Right cardiac atrium (tissue), 5 donors: ENCODE results near the gene ST8SIA6. TPM values are rescaled to one million over a fixed set of nuclear protein-coding genes. Genes with fewer than 3 reads are reported as not detected.
A peak's percentile ranks its signal among the peaks of the same experiment; 100 is the strongest.
"Not testable (repeated sequence)": the region's sequence is repeated elsewhere in the genome, so short reads cannot be mapped to it uniquely, and the experiment has no call there.

ENCODE experiments used
- ATAC-seq, 2 donors: fragments of 200-7000 bp; cut with Tn5 transposase; one replicate each; pipeline versions ENCODE4 v1.8.0 to v1.9.1; 2020; ENCODE audit warnings: moderate library complexity in 2 of 2, mild to moderate bottlenecking in 1 of 2
- DNase-seq, 3 donors: peaks; one replicate each; pipeline ENCODE4 v3.0.0-alpha.2; 2020
- H3K27ac ChIP-seq: one replicate; pipeline ENCODE4 v1.5.1; 2013; ENCODE audit warnings: mild to moderate bottlenecking, low read length, control low read depth, moderate library complexity
- H3K27me3 ChIP-seq: one replicate; pipeline ENCODE4 v1.6.1; 2013; ENCODE audit not compliant: control insufficient read depth, insufficient read depth
- H3K4me1 ChIP-seq: one replicate; pipeline ENCODE4 v1.6.1; 2013; ENCODE audit warnings: low read length; ENCODE audit not compliant: control insufficient read depth, insufficient read depth
- H3K4me3 ChIP-seq: one replicate; pipeline ENCODE4 v1.5.1; 2013; ENCODE audit warnings: low read length, control low read depth
- H3K9me3 ChIP-seq: one replicate; pipeline ENCODE4 v1.6.1; 2013; ENCODE audit warnings: low read length; ENCODE audit not compliant: control insufficient read depth
- WGBS: extraction: QIAGEN DNeasy Blood & Tissue Kit; methylation state at CpG from one replicate; pipeline ENCODE4 v1.1.7; 2013; 5-methylcytosine and 5-hydroxymethylcytosine counted together
- intact Hi-C, 4 donors: fragments of 100-400 bp; cut with DNase I; formaldehyde crosslinking; loops; one replicate each; pipeline versions ENCODE4 v1.11.0 to v1.14.0; 2022 to 2023
- long read RNA-seq, 4 donors: library from polyadenylated mRNA; unstranded; transcript quantifications; one replicate each; pipeline ENCODE4 v2.0.0, GENCODE V29; 2020 to 2021
- polyA plus RNA-seq: library from polyadenylated mRNA; stranded (reverse); fragments of 200-250 nt; gene quantifications from one replicate; pipeline ENCODE4 v1.2.3, GENCODE V29; 2013
- total RNA-seq, 4 donors: library from RNA; stranded (reverse); fragmentation: NEBNext Ultra II Directional; extraction: Animal tissue kit (Norgen Biotek cat#: 25700); gene quantifications; one replicate each; pipeline ENCODE4 v1.2.1, GENCODE V29; 2021
- donor health status: healthy with polysubstance abuse.
- donor health status: DM: no; HTN: yes; CAD: no.
- donor health status: DM: no; HTN: no; CAD: no.
- donor health status: DM: no; HTN: yes; CAD: no; lungs with severe emphysema.
- donor health status: DM: yes; HTN: yes; CAD: no.

Gene ST8SIA6
- total RNA-seq = 10 to 100 TPM in 3 of 4 donors, 1 to 10 TPM in 1; 9.2 to 20.0 (median 15.0) TPM
- polyA plus RNA-seq = 1.7 TPM
- long read RNA-seq, donor 1, partial matches to known transcripts = 6 of 21 reads
- long read RNA-seq, donor 1, other reads (novel, unspliced or antisense) = 12 of 21 reads
- long read RNA-seq, donor 2, partial matches to known transcripts = 0 of 2 reads
- long read RNA-seq, donor 2, other reads (novel, unspliced or antisense) = 2 of 2 reads
- long read RNA-seq, donor 3, partial matches to known transcripts = 2 of 6 reads
- long read RNA-seq, donor 3, other reads (novel, unspliced or antisense) = 4 of 6 reads
- long read RNA-seq, donor 4, partial matches to known transcripts = 0 of 4 reads
- long read RNA-seq, donor 4, other reads (novel, unspliced or antisense) = 4 of 4 reads

GRCh38 chr10:17454161-17455014, at the start of gene ST8SIA6:
Gene ST8SIA6, minus strand, starts transcription at chr10:17454595. Its CDS starts 340 bp downstream, at chr10:17454255.
- no peaks in the 10 kb centered on the region for H3K4me1 ChIP-seq
- WGBS = 3% methylated on average over 91 of the region's 91 CpGs
- ATAC-seq (peak; percentile 71 to 81), DNase-seq (peak; percentile 63 to 84 (median 84))
- intact Hi-C loops = no loop called here
- peaks cover 2% of the 10 kb centered on the region for H3K9me3 ChIP-seq
- H3K27ac ChIP-seq = peak within 1 kb of the TSS; percentile 75
- H3K27me3 ChIP-seq = no peaks in the 10 kb centered on the region
- peak within 1 kb of the TSS; percentile 87 for H3K4me3 ChIP-seq

GRCh38 chr10:17503795-17504194, 49.4 kb upstream of the ST8SIA6 start:
- Histone ChIP-seq H3K27me3 (no peaks in the 10 kb centered on the region), H3K4me3 (no peak overlapping the region), H3K4me1 (no peaks in the 10 kb centered on the region), H3K9me3 (no peaks in the 10 kb centered on the region), H3K27ac (no peak overlapping the region)
- DNase-seq (no peak), ATAC-seq (no peak)
- intact Hi-C loops = no loop called here
- 72% methylated on average over 7 of the region's 7 CpGs for WGBS

- Histone ChIP-seq H3K4me3 (no peak overlapping the region), H3K9me3 (no peaks in the 10 kb centered on the region), H3K4me1 (no peaks in the 10 kb centered on the region), H3K27ac (no peak overlapping the region), H3K27me3 (no peaks in the 10 kb centered on the region)
- no peak for ATAC-seq
- 77% methylated on average over 2 of the region's 2 CpGs for WGBS
- intact Hi-C loops = no loop called here
- no peak for DNase-seq
Measured at GRCh38 chr10:17502814-17503213, 48.4 kb upstream of the ST8SIA6 start.

- intact Hi-C loops, ATAC-seq, H3K4me1 ChIP-seq: not testable (repeated sequence)
Measured at GRCh38 chr10:17499014-17499413, 44.6 kb upstream of the ST8SIA6 start.

GRCh38 chr10:17497446-17498030, 43.1 kb upstream of the ST8SIA6 start:
- H3K27me3 ChIP-seq = no peaks in the 10 kb centered on the region

More at GRCh38 chr10:17499014-17499413, 44.6 kb upstream of the ST8SIA6 start:
- not testable (repeated sequence) for H3K9me3 ChIP-seq, DNase-seq, H3K27me3 ChIP-seq, H3K27ac ChIP-seq, H3K4me3 ChIP-seq
- WGBS = 95% methylated on average over 5 of the region's 5 CpGs

GRCh38 chr10:17494626-17495260, 40.3 kb upstream of the ST8SIA6 start:
- no peak for ATAC-seq
- WGBS = 73% methylated on average over 6 of the region's 6 CpGs
- H3K9me3 ChIP-seq = no peaks in the 10 kb centered on the region
- no peak overlapping the region for H3K27ac ChIP-seq
- H3K27me3 ChIP-seq = no peaks in the 10 kb centered on the region
- H3K4me1 ChIP-seq = no peaks in the 10 kb centered on the region
- intact Hi-C loops = no loop called here
- DNase-seq = no peak
- no peak overlapping the region for H3K4me3 ChIP-seq

More at GRCh38 chr10:17497446-17498030, 43.1 kb upstream of the ST8SIA6 start:
- ATAC-seq = no peak
- 74% methylated on average over 6 of the region's 6 CpGs for WGBS
- intact Hi-C loops = no loop called here
- H3K27ac ChIP-seq = no peak overlapping the region
- no peak overlapping the region for H3K4me3 ChIP-seq
- H3K9me3 ChIP-seq = no peaks in the 10 kb centered on the region
- no peaks in the 10 kb centered on the region for H3K4me1 ChIP-seq
- DNase-seq = no peak

- intact Hi-C loops = no loop called here
- WGBS = 25% methylated on average over 6 of the region's 6 CpGs
- no peak for ATAC-seq
- Histone ChIP-seq H3K4me1 (no peaks in the 10 kb centered on the region), H3K4me3 (no peak overlapping the region), H3K27ac (no peak overlapping the region), H3K9me3 (no peaks in the 10 kb centered on the region), H3K27me3 (no peaks in the 10 kb centered on the region)
- DNase-seq = no peak
Measured at GRCh38 chr10:17488848-17489247, 34.5 kb upstream of the ST8SIA6 start.

GRCh38 chr10:17483079-17483478, 28.7 kb upstream of the ST8SIA6 start:
- ATAC-seq = no peak
- Histone ChIP-seq H3K4me3 (no peak overlapping the region), H3K9me3 (peaks cover 2% of the 10 kb centered on the region), H3K27me3 (no peaks in the 10 kb centered on the region), H3K27ac (no peak overlapping the region), H3K4me1 (no peaks in the 10 kb centered on the region)
- intact Hi-C loops = no loop called here
- WGBS = 90% methylated on average over 6 of the region's 6 CpGs
- no peak for DNase-seq

GRCh38 chr10:17479822-17480221, 25.4 kb upstream of the ST8SIA6 start:
- intact Hi-C loops = no loop called here
- H3K4me3 ChIP-seq = no peak overlapping the region
- no peaks in the 10 kb centered on the region for H3K27me3 ChIP-seq
- H3K9me3 ChIP-seq = peaks cover 2% of the 10 kb centered on the region
- ATAC-seq (no peak), DNase-seq (no peak)
- WGBS = 66% methylated on average over 3 of the region's 3 CpGs
- H3K27ac ChIP-seq = no peak overlapping the region
- no peaks in the 10 kb centered on the region for H3K4me1 ChIP-seq

- WGBS = 90% methylated on average over 4 of the region's 4 CpGs
- no peak for ATAC-seq
- no peak for DNase-seq
- H3K4me3 ChIP-seq = no peak overlapping the region
- H3K27me3 ChIP-seq = no peaks in the 10 kb centered on the region
- H3K27ac ChIP-seq = no peak overlapping the region
- H3K9me3 ChIP-seq = peaks cover 2% of the 10 kb centered on the region
- intact Hi-C loops = no loop called here
- H3K4me1 ChIP-seq = no peaks in the 10 kb centered on the region
Measured at GRCh38 chr10:17479015-17479615, 24.7 kb upstream of the ST8SIA6 start.
